Mesendoderm (in vitro differentiated cells): Measurements from ENCODE around the gene SNHG17. TPM values are rescaled to one million over a fixed set of nuclear protein-coding genes. Genes with fewer than 3 reads are reported as not detected.

Experiments used
- small RNA-seq: library from polyadenylated mRNA; stranded (forward); fragments of <200 nt; extraction: miRNeasy Mini kit (QIAGEN cat#:217004); gene quantifications from one replicate; pipeline ENCODE3, GENCODE V24; 2013; ENCODE audit not compliant: insufficient read depth

The SNHG17 gene

Small RNA genes within 50 kb of the gene (small RNA-seq; reads per million reads assigned to genes)
- gene RF00056 (not detected), gene SNORA60 (2.3 reads per million, percentile 28 among the genes with 10 or more reads in this experiment), gene SNORA71A (15.2 reads per million, percentile 90 among the genes with 10 or more reads in this experiment), gene SNORA71B (26.3 reads per million, percentile 92 among the genes with 10 or more reads in this experiment), gene SNORA71C (0.72 reads per million), gene SNORA71D (62.9 reads per million, percentile 95 among the genes with 10 or more reads in this experiment), gene SNORA71E (not detected)
